A375 (cell line): ENCODE results near the gene DLGAP4. TPM values are rescaled to one million over a fixed set of nuclear protein-coding genes. Genes with fewer than 3 reads are reported as not detected.

Experiments
- small RNA-seq: library from RNA; depleted of rRNA; stranded (forward); fragments of <200 nt; gene quantifications from one replicate; pipeline ENCODE3, GENCODE V24; 2014
- total RNA-seq: library from RNA; depleted of rRNA; stranded (reverse); fragments of >200 nt; shearing (Covaris generic); gene quantifications from 2 replicates; pipeline ENCODE4 v1.2.3, GENCODE V29; 2014; rRNA removed

The DLGAP4 gene
- 16.1 and 21.4 TPM in 2 replicates for total RNA-seq

GRCh38 chr20:36305602-36306551 is at the start of gene DLGAP4:
Gene DLGAP4, plus strand, starts transcription at chr20:36306339. Its CDS starts 125,379 bp downstream, at chr20:36431718.

GRCh38 chr20:36541227-36541767 is 235.2 kb downstream of the DLGAP4 start, which contains the start of gene MYL9:
Gene MYL9, plus strand, starts transcription at chr20:36541519. Its CDS starts 3,366 bp downstream, at chr20:36544885.

GRCh38 chr20:36573103-36573797 is 267.1 kb downstream of the DLGAP4 start, which contains the start of gene TGIF2:
Gene TGIF2, plus strand, starts transcription at chr20:36573597. Its CDS starts 5,178 bp downstream, at chr20:36578775.

Small RNA genes within 50 kb of the gene (small RNA-seq; reads per million reads assigned to genes)
- gene RF00017: not detected

Other genes with a start within 250 kb of the DLGAP4 start
- gene EPB41L1, start 151.6 kb upstream of the DLGAP4 start, total RNA-seq: 20.5 and 21.9 TPM in 2 replicates
- 43.8 and 48.4 TPM in 2 replicates for gene AAR2, start 69.9 kb upstream of the DLGAP4 start, total RNA-seq
- 3.1 and 3.2 TPM in 2 replicates for gene MYL9, start 235.2 kb downstream of the DLGAP4 start, total RNA-seq